Raji (cell line): Measurements from ENCODE around the gene MYD88.

Experiments used
- POLR2A ChIP-seq: IDR thresholded peaks from 2 replicates; pipeline ENCODE4 v1.6.1; 2011; ENCODE audit warnings: low read depth, low read length, control low read depth; ENCODE audit not compliant: insufficient read depth

MYD88 gene

DNA sequence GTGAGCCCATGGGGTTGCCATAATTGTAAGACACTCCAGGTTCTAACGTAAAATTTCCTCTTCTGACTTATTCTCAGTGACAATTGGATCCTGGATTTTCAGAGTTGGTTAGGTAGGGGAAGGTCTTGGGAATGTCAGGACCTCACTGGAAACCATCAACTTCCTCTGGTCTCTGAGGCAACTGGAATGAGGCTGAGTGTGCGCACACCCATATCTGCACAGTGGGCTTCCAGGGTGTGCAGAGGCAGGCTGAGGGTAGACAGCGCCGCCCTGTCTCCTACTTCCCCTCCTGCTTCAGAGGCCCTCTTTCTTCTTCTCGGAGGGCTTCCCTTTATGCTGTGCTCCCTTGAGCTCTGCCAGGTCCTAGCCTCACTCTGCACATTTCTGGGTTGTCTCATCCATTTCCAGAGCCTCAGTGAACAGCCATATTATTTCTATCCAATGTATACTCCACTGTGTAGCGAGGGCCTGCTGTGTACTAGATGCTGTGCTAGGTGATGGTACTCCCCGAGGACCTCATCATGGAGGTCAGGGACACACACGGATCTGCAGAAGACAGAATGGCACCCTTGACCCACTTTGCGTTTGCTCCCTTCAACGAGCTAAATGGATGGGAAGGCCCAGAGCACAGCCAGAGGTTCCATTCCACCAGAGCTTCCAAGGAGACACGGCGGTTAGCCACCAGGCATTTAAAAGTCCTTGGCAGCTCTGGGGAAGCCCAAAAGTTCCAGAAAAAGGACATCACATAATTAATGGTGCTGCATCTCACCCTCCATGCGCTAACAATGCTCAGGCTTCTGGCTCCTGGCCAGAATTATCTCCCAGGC, 19.8 kb upstream of the MYD88 start:
- no peak for TF ChIP-seq POLR2A

DNA sequence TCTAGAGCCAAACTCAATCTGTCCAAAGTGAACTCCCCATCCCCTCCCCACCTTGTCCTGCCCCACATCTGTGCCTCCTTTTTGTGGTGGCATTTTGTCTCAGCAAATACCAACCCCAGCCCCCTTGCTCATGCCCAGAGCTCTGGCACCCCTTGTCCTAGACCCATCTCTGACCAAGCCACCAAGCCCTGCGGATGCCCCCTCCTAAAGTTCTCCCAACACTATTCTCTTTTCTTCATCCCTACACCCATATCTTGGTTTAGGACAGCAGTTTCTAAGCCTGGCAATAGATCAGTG, 19.3 kb upstream of the MYD88 start:
- TF ChIP-seq POLR2A, result no peak

DNA sequence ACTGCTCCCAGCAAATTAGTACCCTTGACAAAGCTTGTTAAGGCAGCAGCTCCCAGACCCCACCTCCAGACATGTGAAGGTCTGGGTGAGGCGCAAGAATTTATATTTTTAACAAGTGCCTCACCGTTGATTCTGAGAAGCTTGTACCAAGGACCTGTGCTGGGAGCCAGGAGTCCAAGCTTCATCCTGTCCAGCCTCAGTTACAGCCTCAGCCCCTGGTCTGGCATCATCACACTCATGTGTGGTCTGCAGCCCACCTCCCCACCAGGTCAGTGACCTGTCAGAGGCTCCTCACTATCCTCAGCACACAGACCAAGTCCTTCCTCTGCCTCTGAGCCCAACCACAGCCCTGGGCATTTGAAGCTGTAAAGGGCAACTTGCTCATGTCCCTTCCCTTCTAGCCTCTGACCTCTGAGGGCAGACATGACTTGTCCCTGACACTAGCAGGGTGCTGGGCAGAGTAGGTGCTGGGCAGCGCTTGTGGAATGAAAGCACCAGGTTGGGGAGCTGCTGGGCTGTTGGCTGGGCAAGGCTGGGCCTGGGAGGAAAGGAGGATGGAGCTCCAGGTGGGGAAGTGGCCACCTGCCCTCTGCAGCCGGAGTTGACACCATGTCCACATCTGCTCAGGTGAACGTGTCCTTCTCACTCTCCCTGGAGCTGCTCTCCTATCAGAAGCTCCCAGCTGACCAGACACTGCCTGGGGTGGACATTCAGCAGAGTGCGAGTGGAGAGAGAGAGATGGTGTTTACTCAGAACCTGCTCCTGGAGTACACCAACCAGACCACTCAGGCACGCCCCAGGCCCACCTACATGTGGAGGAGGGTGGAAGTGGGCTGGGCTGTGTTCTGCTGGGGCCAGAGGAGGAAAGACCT, 18.4 kb upstream of the MYD88 start:
- no peak for TF ChIP-seq POLR2A

DNA sequence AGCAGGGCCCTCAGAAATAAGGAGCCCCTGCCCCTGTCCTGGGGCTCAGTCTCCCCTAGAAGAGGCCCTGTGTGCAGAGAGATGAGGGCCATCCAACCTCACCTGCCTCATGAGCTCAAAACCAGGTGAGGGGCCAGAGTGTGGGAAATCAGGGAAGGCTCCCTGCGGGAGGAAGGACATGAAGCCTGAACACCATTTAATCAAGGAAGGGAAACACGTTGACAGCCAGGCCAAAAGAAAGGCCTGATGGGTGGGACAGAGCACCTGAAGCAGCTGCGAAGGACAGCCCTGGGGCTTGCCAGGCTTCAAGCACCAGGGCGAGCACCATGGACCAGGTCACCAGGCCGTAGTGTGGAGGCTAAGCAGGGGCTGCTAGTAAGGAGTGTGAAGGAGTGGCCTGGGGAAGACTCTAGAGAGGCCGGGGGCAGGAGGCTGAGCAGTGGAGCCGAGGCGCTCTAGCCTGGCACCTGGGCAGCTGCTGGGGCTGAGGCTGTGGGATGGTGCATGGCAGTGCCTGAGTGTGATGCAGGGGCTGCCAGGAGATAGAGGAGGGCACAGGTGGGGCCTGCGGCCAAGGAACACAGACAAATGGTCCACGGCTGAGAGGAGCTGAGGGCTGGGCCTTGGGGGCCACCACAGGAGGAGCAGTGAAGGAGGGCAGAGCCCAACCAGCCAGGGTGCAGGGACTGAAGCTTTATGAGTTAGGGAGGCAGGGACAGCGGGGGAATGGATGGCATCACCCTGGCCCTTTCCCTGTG, 17.6 kb upstream of the MYD88 start:
- no peak for TF ChIP-seq POLR2A

DNA sequence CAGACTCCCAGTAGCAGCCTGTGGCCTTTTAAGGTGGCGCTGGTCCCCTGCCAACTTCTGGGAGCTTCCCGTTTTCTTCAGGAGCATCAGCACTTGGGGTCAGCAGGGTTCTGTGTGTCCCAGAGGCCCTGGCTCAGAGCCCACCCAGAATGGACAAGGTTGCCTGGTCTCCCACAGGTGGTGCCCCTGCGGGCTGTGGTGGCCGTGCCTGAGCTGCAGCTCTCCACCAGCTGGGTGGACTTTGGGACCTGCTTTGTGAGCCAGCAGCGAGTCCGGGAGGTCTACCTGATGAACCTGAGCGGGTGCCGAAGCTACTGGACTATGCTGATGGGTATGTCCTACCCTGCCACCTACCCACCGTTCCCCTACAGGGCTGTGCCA, 17.0 kb upstream of the MYD88 start:
- no peak for TF ChIP-seq POLR2A

DNA sequence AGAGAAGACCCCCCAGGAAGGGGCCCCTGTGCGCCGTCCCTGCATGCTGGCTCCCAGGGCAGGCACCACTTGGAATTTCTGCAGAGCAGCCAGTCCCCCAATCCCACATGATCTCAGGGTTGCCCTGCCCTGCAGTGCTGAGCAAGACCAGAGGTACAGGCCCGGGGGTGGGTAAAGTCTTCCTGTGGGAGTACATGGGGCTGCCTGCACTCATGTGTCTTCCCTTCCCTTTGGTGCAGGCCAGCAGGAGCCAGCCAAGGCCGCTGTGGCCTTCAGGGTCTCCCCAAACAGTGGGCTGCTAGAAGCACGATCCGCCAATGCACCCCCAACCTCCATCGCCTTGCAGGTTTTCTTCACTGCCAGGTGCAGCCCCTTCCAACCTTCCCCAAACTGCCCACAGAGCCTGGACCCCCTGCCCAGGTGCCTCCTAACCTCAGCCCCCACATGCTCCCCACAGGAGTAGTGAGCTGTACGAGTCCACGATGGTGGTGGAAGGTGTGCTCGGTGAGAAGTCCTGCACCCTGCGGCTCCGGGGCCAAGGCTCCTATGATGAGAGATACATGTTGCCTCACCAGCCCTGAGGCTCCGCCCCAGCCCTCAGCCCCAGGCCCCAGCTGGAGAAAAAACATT, 16.5 kb upstream of the MYD88 start:
- no peak for TF ChIP-seq POLR2A

DNA sequence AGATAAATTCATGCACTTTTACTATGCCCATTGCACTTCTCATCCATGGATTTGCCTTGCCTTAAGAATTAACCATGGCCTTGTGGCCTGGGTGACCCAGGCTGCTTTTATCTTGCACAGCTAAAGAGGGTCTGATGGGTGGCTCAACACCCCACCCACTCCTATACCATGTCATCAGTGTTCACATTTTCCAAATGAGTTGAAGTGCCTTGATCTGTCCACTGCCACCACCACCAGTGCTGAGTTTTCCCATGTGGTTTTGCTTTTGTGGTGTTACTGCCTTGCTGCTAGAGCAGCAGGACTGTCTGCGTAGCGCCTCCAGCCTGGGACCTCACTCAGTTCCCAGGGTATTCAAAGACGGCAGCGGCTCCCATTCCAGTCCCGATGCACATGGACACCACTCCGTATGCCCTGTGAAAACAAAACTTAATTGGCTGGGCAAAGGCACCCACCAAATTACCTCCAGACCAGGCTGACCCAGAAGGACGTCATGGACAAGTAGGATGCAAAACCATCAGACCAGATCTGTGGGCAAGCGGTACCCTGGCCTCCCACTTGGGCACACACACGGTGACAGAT, 15.7 kb upstream of the MYD88 start:
- no peak for TF ChIP-seq POLR2A

DNA sequence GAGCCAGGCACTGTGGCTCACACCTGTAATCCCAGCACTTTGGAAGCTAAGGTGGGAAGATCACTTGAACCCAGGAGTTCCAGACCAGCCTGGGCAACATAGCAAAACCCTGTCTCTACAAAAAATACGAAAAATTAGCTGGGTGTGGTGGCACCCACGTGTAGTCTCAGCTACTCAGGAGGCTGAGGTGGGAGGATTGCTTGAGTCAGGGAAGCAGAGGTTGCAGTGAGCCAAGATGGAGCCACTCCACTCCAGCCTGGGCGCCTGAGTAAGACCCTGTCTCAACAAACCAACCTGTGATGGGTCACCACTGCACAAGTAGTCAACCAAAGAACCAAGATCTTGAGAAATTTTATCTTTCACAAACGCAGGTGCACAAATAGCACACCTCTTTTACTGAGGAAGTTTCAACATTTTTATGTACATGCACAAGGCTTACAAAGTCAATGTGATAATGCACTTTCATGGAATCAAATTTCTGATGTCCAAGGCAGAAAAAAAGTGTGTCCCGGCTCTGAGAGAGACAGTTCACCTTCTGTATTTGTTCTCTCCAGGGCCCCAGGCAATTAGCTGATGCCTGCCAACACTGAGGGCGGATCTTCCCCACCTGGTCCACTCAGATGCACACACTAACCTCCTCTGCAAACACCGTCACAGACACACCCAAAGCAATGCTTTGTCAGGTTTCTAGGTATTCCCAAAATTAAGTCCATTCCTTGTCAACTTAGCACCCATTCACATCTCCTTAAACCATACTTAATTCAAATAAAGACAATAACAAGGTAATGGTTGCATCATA, 13.9 kb upstream of the MYD88 start:
- no peak for TF ChIP-seq POLR2A

DNA sequence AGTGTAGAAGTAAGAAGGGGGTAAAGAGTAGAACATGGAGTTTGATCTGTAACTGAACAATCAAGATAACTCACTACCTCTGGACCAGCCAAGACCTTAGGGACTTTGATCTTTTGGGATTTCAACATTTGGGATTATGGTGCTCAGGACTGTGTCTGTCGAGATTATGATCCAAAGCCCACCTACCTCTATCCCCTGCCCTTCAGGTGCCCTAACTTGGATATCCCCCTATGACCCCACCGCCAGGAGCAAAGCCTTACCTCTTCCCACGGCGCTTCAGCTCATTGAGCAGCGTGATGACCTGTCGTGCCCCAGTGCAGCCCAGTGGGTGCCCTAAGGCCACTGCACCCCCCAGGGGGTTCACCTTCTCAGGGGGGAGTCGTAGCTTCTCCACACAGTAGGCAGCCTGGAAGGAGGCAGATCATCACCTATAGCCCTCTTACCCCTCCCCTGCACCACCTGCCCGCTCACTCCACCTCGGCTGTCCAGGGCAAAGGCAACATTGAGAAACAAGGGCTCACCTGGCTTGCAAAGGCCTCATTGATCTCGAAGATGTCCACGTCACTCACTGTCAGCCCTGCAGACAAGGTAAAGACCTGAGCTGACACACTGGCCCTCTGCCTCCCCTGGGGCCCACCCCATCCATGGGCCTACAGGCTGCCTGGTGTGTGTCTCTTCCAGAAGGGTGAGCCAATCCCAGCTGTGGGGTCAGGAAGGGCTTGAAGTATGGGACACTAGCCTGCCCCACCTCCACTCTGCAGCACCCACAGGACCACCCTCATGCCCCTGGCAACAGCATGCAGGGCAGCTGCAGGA, 12.9 kb upstream of the MYD88 start:
- no peak for TF ChIP-seq POLR2A

DNA sequence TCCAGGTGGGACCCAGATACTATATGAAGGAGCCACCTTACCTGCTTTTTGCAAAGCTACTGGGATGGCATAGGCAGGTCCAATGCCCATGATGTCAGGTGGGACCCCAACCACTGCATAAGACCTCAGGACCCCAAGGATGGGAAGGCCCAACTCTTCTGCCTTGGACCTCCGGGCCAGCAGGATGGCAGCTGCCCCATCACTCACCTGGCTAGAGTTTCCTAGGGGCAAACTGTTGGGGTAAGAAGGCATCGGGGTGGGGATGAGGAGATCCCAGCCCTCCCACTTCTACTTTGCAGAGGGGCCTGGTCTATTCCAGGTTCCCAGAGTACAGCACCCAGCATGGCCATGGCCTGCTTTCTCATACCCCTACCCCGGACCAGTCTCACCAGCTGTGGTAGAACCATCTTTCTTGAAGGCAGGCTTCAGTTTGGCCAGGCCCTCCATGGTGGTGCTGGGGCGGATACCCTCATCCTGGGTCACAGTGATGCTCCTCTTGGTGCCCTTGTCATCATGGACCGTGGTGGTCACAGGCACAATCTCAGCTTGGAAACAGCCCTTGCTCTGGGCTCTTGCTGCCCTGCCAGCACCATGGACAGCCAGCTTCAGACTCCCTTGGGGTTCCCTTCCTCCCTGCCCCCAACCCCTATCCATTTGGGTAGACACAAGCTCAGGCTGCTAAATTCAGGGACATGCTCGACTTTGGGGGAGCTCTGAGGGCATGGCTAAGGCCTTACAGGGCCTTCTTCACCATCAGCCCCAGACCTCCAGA, 12.2 kb upstream of the MYD88 start:
- no peak for TF ChIP-seq POLR2A

DNA sequence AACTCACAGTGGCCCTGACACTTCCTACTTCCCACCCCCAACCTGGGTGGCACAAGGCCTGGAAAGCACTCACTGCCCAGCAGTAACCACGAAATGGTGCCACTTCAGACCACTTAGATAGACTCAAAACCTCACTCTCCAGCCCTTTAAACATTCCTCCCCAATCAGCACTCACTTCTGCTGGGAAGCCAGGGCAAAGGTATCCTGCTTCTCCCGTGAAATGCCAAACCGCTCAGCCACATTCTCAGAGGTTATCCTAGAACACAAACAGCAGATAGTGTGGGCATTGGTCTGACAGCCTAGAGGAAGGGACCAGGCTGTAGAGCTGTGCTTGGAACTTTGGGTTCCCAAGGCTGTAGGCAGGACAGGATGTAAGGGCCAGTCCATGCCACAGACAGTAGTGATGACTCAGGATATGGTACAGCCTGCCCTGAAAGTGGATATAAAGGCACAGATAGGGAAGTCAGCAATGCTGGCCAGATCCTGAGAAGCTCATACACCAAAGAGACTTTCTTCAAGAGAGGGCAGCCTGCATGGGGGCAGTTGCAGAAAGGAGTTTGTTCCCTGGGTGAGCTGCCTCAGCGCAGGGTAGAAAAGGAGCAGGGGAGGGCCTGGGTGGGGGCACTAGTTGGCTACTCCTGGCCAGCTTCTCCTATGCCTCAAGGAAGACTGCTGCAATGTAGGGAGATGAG, 10.7 kb upstream of the MYD88 start:
- no peak for TF ChIP-seq POLR2A

DNA sequence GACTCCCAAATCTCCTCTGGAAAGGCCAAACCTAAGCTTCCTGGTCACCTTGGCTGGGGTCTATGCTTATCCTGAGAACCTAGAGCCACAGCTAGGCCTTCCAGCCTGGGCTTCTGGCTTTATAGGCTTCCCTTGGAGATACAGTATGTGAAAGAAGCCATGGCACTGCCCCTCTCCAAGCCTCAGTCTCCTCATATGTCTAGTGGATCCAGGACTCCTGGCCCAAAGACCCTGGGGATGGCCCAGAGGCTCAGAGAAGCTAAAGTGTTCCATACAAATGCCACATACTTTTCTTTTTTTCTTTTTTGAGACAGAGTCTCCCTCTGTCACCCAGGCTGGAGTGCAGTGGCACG, 10.2 kb upstream of the MYD88 start:
- no peak for TF ChIP-seq POLR2A
